Measurements from ENCODE around the gene OR5T3. TPM values are rescaled to one million over a fixed set of nuclear protein-coding genes. Genes with fewer than 3 reads are reported as not detected.
"Not testable (repeated sequence)": the region's sequence is repeated elsewhere in the genome, so short reads cannot be mapped to it uniquely, and the experiment has no call there.

The OR5T3 gene
- not detected for total RNA-seq

GRCh38 chr11:56251954-56252353, at the start of gene OR5T3:
TSS of gene OR5T3 (plus strand) at chr11:56252254. CDS start at chr11:56252254, 0 bp downstream.
- DNase-seq: no peak
- H3K9me3 ChIP-seq: peaks cover 0 to 4% (median 0%) of the 10 kb centered on the region in 4 donors
- H3K4me3 ChIP-seq: no peak within 1 kb of the TSS
- TF ChIP-seq CTCF (IDR thresholded peaks at IDR 0.05): no peak
- no peak for TF ChIP-seq POLR2A (IDR thresholded peaks at IDR 0.05)
- H3K36me3 ChIP-seq: no peaks in the 10 kb centered on the region
- H3K27ac ChIP-seq: no peak within 1 kb of the TSS
- H3K4me1 ChIP-seq: no peaks in the 10 kb centered on the region
- no peaks in the 10 kb centered on the region for H3K27me3 ChIP-seq

DNA sequence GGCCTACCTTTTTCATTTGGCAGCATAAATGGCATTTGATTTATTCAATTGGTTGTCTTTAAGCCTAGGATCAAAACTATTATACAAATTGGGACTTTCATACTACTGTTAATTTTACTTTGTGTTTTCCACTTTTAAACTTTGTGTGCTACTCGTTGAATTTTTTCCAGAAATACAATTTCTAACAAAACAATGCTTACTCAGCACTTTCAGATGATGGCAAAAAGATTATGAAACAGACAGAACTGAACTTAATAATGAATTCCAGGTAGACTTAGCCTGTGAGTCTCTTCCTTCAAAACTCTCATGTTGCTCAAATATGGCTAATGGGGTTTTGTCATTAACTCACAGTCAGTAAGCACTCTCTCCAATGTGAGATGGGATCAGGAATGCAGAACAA, 44.3 kb upstream of the OR5T3 start:
- no peak for TF ChIP-seq CTCF (IDR thresholded peaks at IDR 0.05)
- no peak for TF ChIP-seq POLR2A (IDR thresholded peaks at IDR 0.05)
- H3K27ac ChIP-seq: no peak overlapping the region

DNA sequence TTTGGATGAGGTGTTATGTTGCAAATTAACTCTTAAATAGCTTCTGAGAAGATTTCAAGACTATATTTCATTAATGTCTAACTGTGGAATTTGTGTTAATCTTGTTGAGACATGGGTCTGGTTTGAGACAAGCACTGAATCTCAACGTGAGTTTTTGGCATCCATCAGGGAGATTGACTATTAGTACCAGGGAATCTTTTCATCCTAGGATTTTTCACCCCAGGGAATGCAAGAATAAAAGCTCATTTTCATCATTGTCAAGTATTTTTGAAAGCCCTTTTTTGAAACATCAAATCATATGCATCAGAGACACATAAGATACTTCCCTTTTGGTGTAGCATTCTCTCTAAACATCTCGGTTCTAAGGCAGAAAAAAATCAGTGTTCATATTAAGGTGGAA, 37.5 kb upstream of the OR5T3 start:
- no peaks in the 10 kb centered on the region for H3K36me3 ChIP-seq
- H3K27ac ChIP-seq: no peak overlapping the region
- no peak for DNase-seq
- H3K9me3 ChIP-seq: no peaks in the 10 kb centered on the region
- no peaks in the 10 kb centered on the region for H3K27me3 ChIP-seq
- no peak overlapping the region for H3K4me3 ChIP-seq
- H3K4me1 ChIP-seq: no peaks in the 10 kb centered on the region
- TF ChIP-seq POLR2A (IDR thresholded peaks at IDR 0.05) (no peak), CTCF (IDR thresholded peaks at IDR 0.05) (no peak)

More for the DNA sequence above, 44.3 kb upstream of the OR5T3 start:
- no peak for DNase-seq
- Histone ChIP-seq H3K9me3 (no peaks in the 10 kb centered on the region), H3K27me3 (no peaks in the 10 kb centered on the region), H3K4me1 (no peaks in the 10 kb centered on the region), H3K4me3 (no peak overlapping the region), H3K36me3 (no peaks in the 10 kb centered on the region)

- H3K4me1 ChIP-seq, H3K27me3 ChIP-seq, DNase-seq, H3K9me3 ChIP-seq, H3K27ac ChIP-seq, H3K4me3 ChIP-seq, H3K36me3 ChIP-seq: not testable (repeated sequence)
Observed at GRCh38 chr11:56219735-56220134, 32.3 kb upstream of the OR5T3 start.

DNA sequence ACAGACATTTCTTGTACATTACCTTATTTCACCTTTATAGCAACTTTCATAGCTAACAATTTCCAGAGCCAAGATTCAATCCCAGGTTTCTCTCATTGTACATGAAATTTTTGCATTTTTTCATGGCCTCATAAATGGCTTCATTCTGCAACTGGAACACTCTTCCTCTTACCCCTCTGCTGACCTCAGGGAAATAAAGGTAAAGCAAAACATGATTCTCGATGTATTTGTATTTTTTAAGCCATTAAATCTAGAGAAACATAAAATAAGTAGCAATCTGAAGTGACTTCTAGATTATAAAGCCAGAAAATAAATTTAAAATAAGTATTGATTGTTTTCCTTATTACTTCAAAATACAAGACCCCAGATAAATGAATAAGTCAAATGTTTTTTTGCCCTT, 17.9 kb upstream of the OR5T3 start, which contains the start of gene OR5T2:
Gene OR5T2 (minus strand): TSS at position 101 of the 400 bp plus-strand sequence. CDS start 1,193 bp downstream, outside the sequence.
- H3K27ac ChIP-seq: no peak within 1 kb of the TSS
- no peak within 1 kb of the TSS for H3K4me3 ChIP-seq
- no peak for TF ChIP-seq CTCF (IDR thresholded peaks at IDR 0.05)
- TF ChIP-seq POLR2A (IDR thresholded peaks at IDR 0.05): no peak
- no peaks in the 10 kb centered on the region for H3K36me3 ChIP-seq
- no peak for DNase-seq
- no peaks in the 10 kb centered on the region for H3K27me3 ChIP-seq
- H3K9me3 ChIP-seq: peaks cover 0 to 7% (median 0%) of the 10 kb centered on the region in 4 donors
- no peaks in the 10 kb centered on the region for H3K4me1 ChIP-seq

DNA sequence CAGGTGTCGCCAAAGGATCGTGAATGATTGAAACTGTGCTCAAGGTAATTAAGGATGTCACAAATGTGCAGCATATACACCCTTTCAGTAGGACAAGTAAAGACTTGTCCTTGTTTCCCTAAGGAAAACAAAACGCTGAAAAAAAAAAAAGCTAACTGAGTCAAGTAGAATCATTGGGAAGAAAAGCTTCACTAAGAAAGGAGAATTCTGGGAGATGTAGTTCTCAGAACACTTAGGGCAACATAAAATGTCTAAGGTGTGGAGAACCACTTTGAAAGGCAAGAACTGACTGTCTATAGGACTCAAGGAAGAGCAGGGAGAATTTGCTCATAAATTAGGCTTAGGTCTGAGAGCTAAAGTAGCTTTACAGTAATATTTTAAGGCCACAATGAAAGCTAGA, 19.0 kb downstream of the OR5T3 start:
- Histone ChIP-seq H3K27ac (no peak overlapping the region), H3K4me1 (no peaks in the 10 kb centered on the region), H3K9me3 (no peaks in the 10 kb centered on the region), H3K27me3 (no peaks in the 10 kb centered on the region), H3K36me3 (no peaks in the 10 kb centered on the region), H3K4me3 (no peak overlapping the region)
- DNase-seq: no peak
- TF ChIP-seq POLR2A (IDR thresholded peaks at IDR 0.05): no peak
- no peak for TF ChIP-seq CTCF (IDR thresholded peaks at IDR 0.05)

Data from Peyer's patch (tissue), 4 donors.